Chondrocyte (in vitro differentiated cells): ENCODE results near the gene GDPGP1. TPM values are rescaled to one million over a fixed set of nuclear protein-coding genes. Genes with fewer than 3 reads are reported as not detected.

ENCODE experiments used
- DNase-seq: peaks from one replicate; pipeline ENCODE4 v3.0.0; 2021; ENCODE audit warnings: mixed read lengths, low spot score
- H3K27ac Mint-ChIP-seq: one replicate; pipeline ENCODE4 v1.8.0; 2021; ENCODE audit warnings: mild to moderate bottlenecking, moderate library complexity, mixed read lengths; ENCODE audit not compliant: unreplicated experiment
- H3K27me3 Mint-ChIP-seq: 2 replicates; pipeline ENCODE4 v1.8.0; 2021; ENCODE audit warnings: low read depth, mixed read lengths
- H3K36me3 Mint-ChIP-seq: 2 replicates; pipeline ENCODE4 v1.8.0; 2021; ENCODE audit warnings: low read depth, mixed read lengths
- H3K4me1 Mint-ChIP-seq: 2 replicates; pipeline ENCODE4 v1.8.0; 2021; ENCODE audit warnings: low read depth, mild to moderate bottlenecking, mixed read lengths
- H3K4me3 Mint-ChIP-seq: one replicate; pipeline ENCODE4 v1.8.0; 2021; ENCODE audit warnings: mild to moderate bottlenecking, moderate library complexity, mixed read lengths; ENCODE audit not compliant: unreplicated experiment
- H3K9me3 Mint-ChIP-seq: 2 replicates; pipeline ENCODE4 v1.8.0; 2021; ENCODE audit warnings: low read depth, mixed read lengths
- total RNA-seq: library from RNA; stranded (reverse); gene quantifications from 3 replicates; pipeline ENCODE4 v1.2.1, GENCODE V29; 2021
- TF ChIP-seq, protein P1 (sequence below): fragments of 200-600 bp; sonication (generic); IDR thresholded peaks from 2 replicates; pipeline ENCODE4 v1.5.0; 2021; ENCODE audit warnings: antibody characterized with exemption, mild to moderate bottlenecking, moderate library complexity

Gene GDPGP1
- total RNA-seq, 1 donor from 2014 or later = 5.8 TPM

DNA sequence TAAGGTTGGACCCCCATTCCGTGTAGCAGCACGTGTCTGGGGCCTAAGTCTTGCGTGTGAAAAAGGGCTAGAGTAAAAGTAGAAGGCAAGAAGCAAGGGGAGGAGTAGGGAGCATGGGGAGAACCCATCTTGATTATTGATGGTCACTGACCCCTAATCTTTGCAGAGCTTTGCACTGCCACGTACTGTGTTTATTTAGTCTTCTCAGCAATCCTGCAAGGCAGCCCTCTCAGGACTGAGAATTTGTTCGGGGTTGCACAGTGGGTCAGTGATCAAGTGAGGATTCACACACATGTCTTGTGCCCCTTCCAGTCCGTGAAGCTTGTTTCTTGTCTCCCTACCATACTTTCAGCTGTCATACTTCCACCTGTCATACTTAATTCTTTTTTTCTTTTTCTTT, 25.7 kb upstream of the GDPGP1 start:
- Mint-ChIP-seq H3K27ac (no peak overlapping the region), H3K36me3 (peaks cover 4% of the 10 kb centered on the region), H3K9me3 (no peaks in the 10 kb centered on the region), H3K27me3 (no peaks in the 10 kb centered on the region), H3K4me3 (no peak overlapping the region), H3K4me1 (peaks cover 12% of the 10 kb centered on the region)
- no peak for DNase-seq
- TF ChIP-seq, protein P1, sequence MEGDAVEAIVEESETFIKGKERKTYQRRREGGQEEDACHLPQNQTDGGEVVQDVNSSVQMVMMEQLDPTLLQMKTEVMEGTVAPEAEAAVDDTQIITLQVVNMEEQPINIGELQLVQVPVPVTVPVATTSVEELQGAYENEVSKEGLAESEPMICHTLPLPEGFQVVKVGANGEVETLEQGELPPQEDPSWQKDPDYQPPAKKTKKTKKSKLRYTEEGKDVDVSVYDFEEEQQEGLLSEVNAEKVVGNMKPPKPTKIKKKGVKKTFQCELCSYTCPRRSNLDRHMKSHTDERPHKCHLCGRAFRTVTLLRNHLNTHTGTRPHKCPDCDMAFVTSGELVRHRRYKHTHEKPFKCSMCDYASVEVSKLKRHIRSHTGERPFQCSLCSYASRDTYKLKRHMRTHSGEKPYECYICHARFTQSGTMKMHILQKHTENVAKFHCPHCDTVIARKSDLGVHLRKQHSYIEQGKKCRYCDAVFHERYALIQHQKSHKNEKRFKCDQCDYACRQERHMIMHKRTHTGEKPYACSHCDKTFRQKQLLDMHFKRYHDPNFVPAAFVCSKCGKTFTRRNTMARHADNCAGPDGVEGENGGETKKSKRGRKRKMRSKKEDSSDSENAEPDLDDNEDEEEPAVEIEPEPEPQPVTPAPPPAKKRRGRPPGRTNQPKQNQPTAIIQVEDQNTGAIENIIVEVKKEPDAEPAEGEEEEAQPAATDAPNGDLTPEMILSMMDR = no peak

DNA sequence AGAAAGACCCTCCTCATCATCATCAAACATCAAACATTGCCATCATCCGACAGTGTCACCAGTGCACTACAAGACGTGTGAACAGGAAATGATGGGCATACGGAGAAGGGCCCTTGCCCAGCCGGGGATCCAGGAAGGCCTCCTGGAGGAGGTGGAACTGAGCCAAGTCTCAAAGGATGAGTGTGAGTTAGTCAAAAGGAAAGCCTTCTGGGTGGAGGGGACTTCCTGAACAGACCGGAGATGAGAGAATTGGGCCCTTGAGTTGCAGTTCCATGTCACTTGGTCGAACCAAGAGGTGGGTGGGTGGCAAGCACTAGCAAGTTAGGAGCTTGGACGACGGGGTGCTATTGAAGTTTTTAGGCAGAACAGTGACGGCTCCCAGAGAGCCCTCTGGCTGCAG, 24.4 kb upstream of the GDPGP1 start:
- H3K27ac Mint-ChIP-seq = no peak overlapping the region
- H3K27me3 Mint-ChIP-seq = no peaks in the 10 kb centered on the region
- H3K9me3 Mint-ChIP-seq = no peaks in the 10 kb centered on the region
- H3K36me3 Mint-ChIP-seq = peaks cover 4% of the 10 kb centered on the region
- TF ChIP-seq, protein P1 = no peak
- DNase-seq = no peak
- H3K4me1 Mint-ChIP-seq = peaks cover 7% of the 10 kb centered on the region
- no peak overlapping the region for H3K4me3 Mint-ChIP-seq

DNA sequence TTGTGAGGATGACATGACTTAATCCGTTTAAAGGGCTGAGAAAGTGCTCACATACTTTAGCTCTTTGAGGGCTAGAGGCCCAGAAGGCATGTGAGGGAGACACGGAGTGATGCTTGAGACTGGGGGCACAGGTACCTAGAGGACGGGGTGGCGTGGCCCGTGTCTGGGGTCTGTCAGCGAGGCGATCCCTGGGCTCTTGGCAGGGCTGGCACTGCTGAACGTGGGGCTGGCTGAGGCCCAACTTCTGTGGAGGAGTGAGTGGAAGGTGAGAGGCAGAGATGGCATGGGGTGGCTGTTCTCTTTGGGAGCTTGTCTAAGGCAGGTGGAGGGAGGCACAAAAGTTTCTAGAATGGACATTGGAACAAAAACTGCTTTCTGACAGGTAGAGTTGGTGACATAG, 23.4 kb upstream of the GDPGP1 start:
- Mint-ChIP-seq H3K4me3 (no peak overlapping the region), H3K36me3 (peaks cover 4% of the 10 kb centered on the region), H3K27me3 (no peaks in the 10 kb centered on the region), H3K4me1 (peaks cover 7% of the 10 kb centered on the region), H3K9me3 (no peaks in the 10 kb centered on the region), H3K27ac (no peak overlapping the region)
- TF ChIP-seq, protein P1 = no peak
- DNase-seq = no peak

DNA sequence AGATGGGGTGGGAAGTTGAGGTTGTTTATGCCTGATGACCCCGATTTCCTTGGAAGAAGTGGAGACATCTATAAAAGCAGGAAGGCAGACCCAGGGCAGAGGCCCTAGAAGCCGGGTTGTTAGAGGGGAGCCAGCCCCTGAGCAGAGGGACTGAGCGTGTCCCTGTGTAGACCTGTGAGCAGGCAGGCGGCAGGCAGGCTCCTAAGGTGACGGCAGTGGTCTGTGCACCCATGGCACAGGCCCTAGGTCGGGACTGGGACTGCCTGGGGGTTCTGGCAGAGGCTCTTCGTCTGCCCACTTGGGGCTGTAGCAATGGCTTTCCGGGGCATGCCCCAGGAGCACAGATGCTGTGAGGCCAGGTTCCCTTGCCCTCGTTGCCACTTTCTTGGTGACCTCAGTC, 23.0 kb upstream of the GDPGP1 start:
- Mint-ChIP-seq H3K9me3 (no peaks in the 10 kb centered on the region), H3K27me3 (no peaks in the 10 kb centered on the region), H3K36me3 (peaks cover 4% of the 10 kb centered on the region), H3K27ac (no peak overlapping the region), H3K4me3 (no peak overlapping the region), H3K4me1 (peaks cover 7% of the 10 kb centered on the region)
- no peak for DNase-seq
- TF ChIP-seq, protein P1 = no peak

DNA sequence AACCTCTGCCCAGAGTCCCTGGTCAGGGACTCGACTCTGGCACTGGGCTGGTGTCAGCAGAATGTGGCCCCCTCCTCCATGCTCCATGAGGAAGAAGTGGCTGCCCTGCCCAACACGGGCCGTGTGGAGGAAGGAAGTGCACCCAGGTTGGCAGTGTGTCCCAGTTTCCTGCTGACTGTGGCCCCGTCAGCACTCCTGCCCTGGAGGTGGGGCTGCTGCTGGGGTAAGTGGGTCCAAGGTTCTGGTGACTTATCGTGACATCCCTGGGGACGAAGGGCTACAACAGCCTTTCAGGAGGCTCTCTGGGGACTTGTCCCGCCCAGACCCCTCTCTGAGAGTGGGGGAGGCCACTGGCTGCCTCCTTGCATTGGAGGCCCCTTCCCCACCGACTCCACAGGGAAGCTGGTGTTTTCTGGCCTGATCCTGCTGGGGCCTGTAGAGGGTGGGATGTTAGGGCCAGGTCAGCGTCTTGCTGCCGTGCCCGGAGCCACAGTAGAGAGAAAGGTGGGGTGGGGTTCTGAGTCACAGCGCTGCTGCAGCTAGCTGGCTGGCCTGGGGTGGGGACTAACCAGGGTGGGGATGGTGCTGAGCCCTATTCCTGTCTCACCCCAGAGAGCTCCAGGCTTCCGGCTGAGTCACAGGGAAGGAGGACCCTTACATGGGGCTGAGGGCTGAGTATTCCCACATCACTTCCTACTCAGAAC, 22.4 kb upstream of the GDPGP1 start:
- TF ChIP-seq, protein P1 = no peak
- Mint-ChIP-seq H3K4me1 (peaks cover 7% of the 10 kb centered on the region), H3K27ac (no peak overlapping the region), H3K27me3 (no peaks in the 10 kb centered on the region), H3K4me3 (no peak overlapping the region), H3K36me3 (peaks cover 4% of the 10 kb centered on the region), H3K9me3 (no peaks in the 10 kb centered on the region)
- DNase-seq = no peak
